Testis (tissue), 2 donors: ENCODE measurements around the gene SLC6A20.

Experiments used
- CTCF ChIP-seq, 3 experiments: fragments of 450-650 bp in 2 of 3; fragments of 200-600 bp in 1 of 3; sonication (generic) in 1 of 3; IDR thresholded peaks; one replicate each; pipeline ENCODE4 v1.5.1; 2016 to 2019; ENCODE audit warnings: antibody characterized with exemption in 3 of 3, mild to moderate bottlenecking in 2 of 3, moderate library complexity in 1 of 3
- POLR2A ChIP-seq: fragments of 450-650 bp; IDR thresholded peaks from one replicate; pipeline ENCODE4 v1.6.1; 2017; ENCODE audit warnings: antibody characterized with exemption, mild to moderate bottlenecking, moderate library complexity

- TF ChIP-seq CTCF (IDR thresholded peaks at IDR 0.05) (no peak), POLR2A (no peak)
Measured at GRCh38 chr3:45800611-45801010, 4.3 kb upstream of the SLC6A20 start.
